ENCODE measurements around the gene SNX33.

The SNX33 gene

DNA sequence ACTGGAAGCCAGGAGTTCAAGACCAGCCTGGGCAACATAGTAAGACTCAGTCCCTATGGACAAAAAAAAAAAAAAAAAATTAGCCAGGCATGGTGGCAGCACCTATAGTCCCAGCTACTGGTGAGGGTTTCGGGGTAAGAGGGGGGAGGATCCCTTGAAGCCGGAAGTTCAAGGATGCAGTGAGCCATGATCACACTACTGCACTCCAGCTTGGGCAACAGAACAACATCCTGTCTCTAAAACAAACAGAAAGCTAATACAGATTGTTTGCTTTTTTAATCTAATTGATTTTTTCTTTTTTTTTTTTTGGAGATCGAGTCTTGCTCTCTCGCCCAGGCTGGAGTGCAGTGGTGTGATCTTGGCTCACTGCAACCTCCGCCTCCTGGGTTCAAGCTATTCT lies 6.1 kb upstream of the SNX33 start:
- DNase-seq (ENCODE audit: low read depth in 2 of 2), result no peak

DNA sequence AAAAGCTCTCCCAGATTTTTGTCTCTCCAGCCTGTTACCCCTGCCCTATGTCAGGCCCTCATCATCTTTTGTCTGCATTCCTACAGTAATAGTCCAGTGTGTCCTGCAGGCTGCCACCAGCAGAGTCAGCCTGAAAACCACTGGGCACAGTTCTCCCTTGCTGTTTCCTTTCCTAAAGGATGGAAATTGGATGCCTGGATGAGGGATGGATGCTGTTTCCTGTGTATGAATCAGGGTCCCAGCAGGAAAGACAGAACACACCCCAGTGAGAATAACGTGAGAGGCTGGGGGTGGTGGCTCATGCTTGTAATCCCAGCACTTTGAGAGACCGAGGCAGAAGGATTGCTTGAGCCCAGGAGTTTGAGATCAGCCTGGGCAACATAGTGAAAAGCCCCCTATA lies 3.3 kb upstream of the SNX33 start:
- no peak for DNase-seq (ENCODE audit: low read depth in 2 of 2)

DNA sequence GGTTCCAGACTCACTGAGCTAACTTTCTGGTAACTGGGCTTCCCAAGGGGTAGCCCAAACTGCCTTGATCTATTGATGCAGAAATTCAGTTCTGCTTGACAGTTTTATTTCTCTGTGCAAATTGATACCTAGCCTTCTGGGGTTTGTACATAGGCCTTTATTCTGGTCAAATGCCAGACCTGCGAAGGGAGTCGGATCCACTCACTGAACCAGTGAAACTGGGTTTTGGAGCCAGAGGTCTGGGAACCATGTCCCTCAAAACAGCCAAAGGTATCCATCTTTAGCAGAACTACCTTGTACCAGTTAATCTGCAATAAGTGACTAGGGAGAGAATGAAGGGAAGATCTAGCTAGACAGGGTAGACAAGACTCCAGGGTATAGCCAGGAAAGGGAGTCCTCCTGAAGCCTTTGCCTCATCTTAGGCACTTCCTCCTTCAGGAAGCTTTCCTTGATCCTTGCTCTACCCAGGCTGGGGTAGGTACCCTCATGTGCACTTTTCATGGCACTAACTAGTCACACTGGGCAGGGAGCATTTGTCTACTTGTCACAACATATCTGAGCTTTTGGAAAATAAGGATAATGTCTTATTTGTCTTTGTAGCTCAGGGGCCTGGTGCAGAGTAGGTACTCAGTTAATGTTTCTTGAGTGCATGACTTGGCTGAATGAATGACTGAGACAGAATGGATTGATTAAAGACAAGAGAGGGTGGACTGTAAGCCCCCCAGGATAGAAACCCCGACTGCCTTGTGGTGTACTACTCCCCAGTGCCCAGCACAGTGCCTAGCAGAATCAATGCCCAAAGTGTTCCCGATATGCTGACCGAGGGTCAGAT lies 1.4 kb upstream of the SNX33 start:
- no peak for DNase-seq (ENCODE audit: low read depth in 2 of 2)

DNA sequence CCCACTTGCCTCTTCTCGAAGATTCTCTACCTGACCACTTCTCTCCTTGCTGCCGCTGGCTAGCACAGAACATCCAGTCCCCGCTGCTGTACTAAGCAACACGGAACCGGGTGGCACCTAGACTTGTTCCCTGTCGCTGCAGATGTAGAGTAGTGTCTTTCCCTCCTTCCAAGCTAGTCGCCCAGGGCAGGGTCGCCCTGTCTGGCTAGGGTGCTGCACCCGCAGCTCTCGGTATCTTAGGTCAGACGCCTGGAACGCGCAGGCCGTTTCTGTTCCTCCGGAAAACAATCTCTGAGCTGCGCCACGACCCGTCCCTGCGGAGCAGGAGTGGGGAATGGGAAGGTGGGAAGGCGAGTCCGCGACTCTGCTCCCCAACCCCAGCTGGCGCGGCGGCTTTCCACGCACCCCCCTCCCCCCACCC lies 758 bp upstream of the SNX33 start:
- no peak for DNase-seq (ENCODE audit: low read depth in 2 of 2)

DNA sequence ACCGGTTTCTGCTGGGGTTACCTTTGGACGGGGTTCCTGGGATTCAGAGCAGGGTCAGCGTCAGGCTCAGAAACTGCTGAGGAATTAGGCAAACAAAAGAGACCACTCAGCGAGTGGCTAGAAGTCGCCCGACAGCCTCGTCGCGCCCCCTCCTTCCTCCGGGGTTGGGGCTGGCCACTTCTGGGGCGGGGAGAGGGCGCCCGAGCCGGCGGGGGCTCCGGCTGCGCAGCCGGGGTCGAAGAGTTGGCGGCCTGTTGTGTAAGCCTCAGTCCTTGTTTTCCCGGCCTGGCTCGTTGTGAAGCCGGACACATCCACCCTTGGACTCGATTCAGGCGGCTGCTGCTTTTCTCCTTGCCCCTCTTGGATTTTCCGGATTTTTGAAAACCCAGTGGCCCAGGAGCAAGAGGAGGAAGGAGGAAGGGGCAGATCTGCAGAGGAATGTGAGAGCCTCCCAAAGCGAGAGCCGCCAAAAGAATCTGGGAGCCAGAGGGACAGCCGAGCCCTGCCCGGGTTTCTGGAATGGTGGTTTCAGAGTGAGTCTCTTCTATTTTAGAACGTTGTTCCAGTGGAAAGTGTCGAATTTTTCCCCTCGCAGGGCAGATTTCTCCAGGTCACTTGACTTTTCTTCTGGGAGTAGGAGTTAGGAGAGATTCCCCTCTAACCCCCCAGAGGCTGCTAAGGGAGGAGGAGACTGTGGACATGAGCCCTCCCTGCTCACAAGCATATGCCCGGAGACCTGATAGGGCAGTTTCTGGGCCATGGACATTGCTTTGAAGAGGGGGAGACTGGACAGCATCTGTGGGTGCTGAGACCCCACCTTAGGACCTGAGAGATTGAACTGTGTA lies 666 bp downstream of the SNX33 start:
- no peak for DNase-seq (ENCODE audit: low read depth in 2 of 2)

DNA sequence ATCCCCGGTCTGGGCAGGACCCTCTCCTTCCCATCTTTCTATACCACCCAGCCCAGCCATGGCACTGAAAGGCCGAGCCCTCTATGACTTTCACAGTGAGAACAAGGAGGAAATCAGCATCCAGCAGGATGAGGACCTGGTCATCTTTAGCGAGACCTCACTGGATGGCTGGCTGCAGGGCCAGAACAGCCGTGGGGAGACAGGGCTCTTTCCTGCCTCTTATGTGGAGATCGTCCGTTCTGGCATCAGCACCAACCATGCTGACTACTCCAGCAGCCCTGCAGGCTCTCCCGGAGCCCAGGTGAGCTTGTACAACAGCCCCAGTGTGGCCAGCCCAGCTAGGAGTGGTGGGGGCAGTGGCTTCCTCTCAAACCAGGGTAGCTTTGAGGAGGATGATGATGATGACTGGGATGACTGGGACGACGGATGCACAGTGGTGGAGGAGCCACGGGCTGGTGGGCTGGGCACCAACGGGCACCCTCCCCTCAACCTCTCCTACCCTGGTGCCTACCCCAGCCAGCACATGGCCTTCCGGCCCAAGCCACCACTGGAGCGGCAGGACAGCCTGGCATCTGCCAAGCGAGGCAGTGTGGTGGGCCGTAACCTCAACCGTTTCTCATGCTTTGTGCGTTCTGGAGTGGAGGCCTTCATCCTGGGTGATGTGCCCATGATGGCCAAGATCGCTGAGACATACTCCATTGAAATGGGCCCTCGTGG lies 1.5 kb downstream of the SNX33 start:
- DNase-seq (ENCODE audit: low read depth in 2 of 2), result no peak

DNA sequence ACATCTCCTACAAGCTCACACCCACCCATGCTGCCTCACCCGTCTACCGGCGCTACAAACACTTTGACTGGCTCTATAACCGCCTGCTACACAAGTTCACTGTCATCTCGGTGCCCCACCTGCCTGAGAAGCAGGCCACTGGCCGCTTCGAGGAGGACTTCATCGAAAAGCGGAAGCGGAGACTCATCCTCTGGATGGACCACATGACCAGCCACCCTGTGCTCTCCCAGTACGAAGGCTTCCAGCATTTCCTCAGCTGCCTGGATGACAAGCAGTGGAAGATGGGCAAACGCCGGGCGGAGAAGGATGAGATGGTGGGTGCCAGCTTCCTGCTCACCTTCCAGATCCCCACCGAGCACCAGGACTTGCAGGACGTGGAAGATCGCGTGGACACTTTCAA lies 2.1 kb downstream of the SNX33 start:
- DNase-seq (ENCODE audit: low read depth in 2 of 2), result no peak

DNA sequence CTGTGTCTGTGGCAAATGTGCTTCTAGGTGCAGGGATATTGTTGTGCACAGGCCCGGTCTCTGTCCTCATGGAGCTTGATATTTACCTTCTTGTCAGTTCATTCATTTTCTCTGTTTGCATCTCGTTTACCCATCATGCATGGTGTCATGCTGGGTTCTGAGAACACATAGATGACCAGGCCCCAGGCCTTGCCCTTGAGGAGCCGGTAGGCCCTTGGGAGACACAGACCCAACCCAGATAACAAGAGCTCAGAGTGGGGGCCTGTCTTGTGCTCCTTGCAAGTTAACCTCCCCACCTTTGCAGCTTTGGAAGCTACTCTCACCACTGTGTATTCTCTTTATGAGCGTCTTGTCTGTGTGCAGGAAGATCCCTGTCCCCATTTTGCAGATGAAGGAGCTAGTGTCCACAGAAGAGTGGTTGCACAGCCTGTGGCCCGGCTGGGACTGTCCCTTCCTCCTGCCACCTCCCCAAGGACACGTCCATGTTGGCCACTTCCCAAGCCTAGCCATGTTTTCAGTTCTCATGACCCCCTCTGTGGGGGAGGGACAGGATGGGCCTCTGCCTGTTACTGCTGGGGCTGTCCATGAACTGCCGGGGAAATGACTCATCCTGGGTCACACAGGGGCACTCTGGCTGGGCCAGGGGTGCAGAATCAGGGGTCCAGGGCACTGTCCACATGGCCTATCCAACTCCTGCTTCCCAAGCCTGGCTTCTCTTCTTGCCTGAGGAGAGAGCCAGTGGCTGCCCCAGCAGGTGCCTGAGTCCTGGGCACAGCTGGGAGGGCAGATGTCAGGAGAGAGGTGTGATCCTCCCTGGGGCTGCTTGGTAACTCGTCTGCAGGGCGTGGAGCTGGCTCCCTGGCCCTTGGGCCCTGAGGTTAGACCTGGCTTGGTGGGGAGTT lies 3.4 kb downstream of the SNX33 start:
- no peak for DNase-seq (ENCODE audit: low read depth in 2 of 2)

DNA sequence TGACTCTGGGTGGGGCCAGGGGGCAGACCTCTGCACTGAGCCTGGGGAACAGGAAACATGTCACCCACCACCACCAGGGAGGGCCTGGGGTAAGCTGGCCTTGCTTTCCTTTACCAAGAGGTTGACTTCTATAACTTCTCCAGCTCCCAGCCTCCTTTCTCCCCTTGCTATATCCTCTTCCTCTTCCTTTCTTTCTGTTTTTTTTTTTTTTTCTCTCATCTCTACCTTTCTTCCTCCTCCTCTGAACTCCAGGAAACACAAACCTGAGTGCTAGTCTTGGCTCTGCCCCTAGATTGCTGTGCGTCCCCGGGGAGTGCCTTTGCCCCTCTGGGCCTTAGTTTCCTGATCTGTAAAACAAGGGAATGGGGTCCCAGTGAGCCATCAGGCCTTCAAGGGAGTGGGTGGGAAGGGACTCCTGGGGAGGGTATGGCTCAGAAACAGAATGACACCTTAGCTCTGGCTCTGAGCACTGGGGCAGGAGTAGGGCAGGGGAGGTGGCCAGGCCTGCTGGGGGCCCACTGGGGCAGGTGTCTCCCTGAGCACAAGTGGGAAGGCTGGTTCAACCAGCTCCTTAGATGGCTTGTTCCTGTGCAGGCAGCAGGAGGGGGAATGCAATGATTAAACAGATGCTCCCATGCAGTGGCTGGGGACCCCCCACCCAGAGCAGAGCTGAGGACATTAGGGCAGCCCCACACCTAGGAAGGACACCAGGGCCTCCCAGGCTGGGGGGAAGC lies 4.3 kb downstream of the SNX33 start:
- no peak for DNase-seq (ENCODE audit: low read depth in 2 of 2)

DNA sequence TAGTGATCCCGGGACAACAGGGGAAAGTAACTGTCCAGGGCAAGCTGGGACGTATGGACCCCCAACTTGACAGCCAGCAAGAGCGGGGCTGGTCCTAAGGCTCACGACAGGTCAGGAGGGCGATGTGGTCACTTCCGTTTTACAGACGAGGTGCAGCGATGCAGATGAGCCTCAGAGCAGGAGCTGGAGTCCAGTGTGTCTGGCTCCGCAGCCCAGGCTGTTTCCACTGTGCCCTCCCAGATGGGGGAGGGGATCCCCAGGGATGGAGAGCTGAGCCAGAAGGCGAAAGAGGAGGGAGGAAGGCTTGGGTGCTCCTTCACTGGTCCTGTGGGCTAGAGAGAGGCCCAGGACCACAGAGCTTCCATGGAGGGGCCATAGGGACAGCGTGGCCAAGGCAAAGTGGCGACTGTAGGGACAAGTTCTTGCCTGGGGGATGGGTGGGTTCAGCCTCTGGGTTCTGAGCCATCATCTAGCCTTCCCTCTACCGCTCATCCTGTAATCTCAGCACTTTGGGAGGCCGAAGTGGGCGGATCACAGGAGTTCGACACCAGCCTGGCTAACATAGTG lies 5.7 kb downstream of the SNX33 start:
- no peak for DNase-seq (ENCODE audit: low read depth in 2 of 2)

DNA sequence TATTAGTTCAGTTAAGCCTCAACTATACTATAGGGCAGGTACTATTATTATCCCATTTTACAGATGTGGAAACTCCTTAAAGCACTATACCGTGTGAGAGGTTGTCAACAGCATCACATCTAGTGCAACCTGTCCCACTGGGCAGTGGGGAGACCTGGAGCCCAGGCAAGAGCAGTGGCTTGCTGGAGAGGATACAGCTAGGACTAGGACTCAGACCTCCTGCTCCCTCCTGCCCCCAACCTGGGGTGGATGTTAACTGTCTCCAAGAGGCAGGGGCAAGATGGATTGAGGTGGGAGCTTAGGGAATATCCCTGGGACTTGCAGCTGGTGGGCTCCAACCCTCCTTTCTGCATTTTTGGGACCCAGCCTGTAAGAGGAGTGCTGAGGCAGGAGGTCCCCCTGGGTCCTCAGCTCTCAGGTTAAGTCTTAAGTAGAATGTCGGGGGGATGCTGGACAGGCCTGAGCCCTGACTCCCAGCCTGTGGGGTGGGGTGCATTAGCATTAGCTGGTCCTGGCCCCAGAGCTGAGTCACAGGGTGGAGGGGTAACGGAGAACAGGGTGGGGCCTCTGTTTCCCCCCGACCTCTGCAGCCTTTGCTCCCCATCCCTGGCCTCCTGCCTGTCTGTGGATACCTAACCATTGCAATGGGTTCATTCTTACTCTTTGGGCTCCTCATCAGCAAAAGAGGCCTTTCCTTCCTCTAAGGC lies 6.6 kb downstream of the SNX33 start:
- no peak for DNase-seq (ENCODE audit: low read depth in 2 of 2)

DNA sequence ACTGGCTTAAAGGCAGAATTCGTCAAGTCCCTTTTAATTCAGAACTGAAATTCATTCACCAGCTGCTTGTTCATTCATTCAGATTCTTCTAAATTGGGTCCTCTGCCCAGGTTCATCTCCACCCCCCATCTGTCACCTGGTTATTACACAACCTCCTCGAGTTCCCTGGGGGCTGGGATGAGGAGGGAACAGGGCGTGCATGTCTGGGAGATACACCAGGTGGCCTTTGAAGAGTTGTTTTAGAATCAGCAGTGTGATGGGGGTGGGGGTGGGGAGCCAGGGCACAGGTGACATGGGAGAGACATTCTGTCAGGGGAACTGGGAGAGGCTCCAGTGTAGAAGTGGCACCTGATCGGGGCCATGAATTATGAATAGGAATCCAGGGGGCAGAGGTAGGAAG lies 8.2 kb downstream of the SNX33 start:
- DNase-seq (ENCODE audit: low read depth in 2 of 2), result no peak

DNA sequence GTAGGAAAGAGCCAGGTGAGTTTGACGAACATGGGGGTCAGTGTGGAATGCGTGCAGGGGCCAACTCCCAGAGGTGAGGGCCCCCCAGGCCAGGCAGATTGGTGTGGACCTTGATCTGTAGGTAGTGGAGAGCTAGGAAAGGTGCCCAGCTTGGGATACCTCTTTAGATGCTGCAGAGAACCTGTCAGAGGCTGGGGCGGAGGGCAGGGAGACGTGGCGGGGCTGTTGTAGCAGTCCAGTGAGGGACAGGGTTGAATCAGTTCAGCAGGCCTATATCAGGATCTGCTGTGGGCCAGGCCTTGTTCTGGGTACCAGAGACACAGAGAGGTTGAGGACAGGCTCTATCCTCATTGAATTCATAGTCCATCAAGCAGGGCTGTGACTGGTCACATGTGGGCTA lies 8.6 kb downstream of the SNX33 start:
- no peak for DNase-seq (ENCODE audit: low read depth in 2 of 2)

DNA sequence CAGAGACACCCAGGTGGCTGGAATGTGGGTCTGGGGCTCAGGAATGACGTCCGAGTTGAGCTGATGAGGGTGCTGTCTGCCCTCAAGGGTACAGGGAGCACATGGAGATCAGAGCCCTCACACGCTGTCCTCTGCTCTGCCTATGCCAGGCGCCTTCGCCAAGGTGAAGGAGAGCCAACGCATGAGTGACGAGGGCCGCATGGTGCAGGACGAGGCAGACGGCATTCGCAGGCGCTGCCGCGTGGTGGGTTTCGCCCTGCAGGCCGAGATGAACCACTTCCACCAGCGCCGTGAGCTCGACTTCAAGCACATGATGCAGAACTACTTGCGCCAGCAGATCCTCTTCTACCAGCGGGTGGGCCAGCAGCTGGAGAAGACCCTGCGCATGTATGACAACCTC lies 9.1 kb downstream of the SNX33 start:
- DNase-seq (ENCODE audit: low read depth in 2 of 2), result no peak

DNA sequence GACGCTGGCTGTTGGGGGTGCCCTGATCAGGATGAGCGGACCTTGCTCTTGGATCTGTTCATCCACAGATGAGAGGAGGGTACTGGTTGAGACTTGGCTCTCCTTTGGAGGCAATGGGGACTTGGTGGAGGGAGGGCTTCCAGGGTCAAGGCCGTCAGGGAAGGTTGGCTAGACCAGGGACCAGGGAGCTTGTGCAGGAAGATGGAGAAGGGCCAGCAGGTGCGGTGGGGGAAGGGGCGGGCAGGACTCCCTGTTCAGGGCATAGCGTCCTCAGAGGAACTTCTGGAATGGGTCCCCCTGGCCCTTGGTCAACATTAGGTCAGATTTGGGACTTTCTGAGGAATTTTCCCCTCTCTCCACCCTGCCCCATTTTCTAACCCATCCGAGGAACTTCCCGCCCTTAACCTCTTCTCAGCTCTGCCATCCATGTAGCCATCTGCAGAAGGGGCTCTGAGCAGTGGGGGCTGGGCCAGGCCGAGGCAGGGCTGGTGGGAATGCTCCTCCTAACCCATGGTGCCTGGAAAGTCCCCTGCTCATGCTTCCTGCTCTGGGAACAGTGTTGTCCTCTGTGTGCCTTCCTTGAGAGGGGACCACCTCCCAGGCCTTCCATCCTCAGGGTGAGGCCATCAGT lies 11.5 kb downstream of the SNX33 start:
- DNase-seq (ENCODE audit: low read depth in 2 of 2), result no peak

DNA sequence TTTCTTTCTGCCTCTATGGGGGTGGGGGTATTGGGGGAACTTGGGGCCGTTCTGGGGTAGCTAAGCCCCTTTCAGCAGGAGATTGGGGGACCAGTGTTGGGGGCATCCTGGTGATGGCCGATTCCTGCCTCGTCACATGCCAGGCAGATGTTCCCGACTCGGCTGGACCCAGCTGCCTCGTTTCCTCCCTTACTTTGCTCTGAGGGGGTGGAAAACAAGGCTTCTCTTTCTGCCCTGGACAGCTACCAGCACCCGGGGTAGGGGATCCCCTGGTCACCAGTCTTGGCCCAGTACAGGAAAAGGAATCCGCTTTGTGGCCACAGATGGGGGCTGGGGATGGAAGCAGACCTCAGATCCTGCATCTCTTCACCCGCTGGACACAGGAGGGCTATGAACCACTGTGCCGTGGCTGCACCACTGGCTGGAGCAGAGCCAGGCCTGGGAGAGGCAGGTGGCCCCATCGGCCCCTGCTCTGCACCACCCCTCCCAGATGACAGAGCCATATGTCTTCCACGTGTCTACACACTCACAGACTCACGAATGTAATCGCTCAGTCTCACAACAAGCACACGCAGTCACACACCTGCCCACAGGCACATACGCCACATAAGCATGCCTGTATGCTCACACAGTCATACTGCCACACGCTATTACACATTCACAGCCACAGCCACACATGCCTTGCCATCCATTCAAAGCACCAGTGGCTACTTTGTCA lies 12.4 kb downstream of the SNX33 start:
- DNase-seq (ENCODE audit: low read depth in 2 of 2), result no peak

DNA sequence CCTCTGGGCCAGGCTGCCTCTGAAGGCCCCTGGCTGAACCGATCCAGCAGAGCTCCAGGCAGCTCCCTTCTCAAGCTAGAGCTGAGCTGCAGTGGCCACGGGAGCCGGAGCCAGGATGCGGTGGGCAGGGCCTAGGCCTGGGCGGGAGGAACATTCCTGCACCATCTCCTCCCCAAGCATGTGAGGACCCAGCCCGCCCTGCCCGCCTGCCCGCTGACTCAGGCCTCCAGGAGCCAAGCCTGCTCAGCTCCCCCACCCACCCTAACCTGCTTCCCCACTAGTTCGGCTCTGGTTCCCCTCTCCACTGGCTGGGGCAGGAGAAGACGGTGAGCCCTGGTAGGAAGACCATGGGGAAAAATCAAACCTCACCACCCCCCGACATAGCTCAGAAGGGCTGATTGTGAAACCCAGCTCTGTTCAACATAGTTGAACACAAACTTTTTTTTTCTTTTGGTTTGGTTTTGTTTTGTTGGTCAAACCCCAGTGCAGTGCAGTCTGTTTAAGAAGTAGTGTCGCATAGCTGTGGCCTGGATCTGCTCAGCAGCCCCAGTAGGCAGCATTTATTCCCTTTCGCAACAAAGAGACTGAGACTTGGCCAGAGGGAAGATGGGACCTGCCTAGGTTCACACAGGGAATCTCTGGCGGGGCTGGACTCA lies 13.5 kb downstream of the SNX33 start:
- DNase-seq (ENCODE audit: low read depth in 2 of 2), result no peak

DNA sequence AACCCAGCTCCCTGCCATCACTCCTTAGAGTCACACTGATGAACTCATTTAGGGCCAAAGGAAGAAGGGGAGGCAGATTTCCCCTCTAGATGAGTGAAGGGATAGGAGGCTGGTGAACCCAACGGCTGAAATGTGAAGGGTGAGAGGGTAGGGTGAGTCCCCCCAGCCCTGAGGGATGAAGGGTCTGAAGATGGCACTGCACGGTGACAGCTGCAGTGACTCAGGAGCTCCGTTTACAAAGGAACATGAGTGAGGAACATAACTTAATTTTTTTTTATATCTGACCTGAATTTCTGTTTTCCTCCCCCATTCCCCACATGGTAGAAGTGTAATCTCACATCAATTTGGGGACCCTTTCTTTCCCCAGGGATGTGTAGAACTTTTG lies 14.0 kb downstream of the SNX33 start:
- DNase-seq (ENCODE audit: low read depth in 2 of 2), result no peak

Data from stimulated activated CD8-positive, alpha-beta memory T cell treated with anti-CD3 and anti-CD28 coated beads, Interleukin-7, amount 100 ng/mL, for 1 hour (primary cell).